Neuron (in vitro differentiated cells): ENCODE measurements around the gene IL36B.

Source experiments
- H2AFZ ChIP-seq: one replicate; pipeline ENCODE4 v1.6.1; 2013; ENCODE audit warnings: low read depth, mild to moderate bottlenecking, inconsistent platforms, low read length, moderate library complexity
- H3K27me3 ChIP-seq: one replicate; pipeline ENCODE4 v1.6.1; 2013; ENCODE audit warnings: low read length; ENCODE audit not compliant: insufficient read depth
- H3K36me3 ChIP-seq: one replicate; pipeline ENCODE4 v1.6.1; 2013; ENCODE audit warnings: low read length; ENCODE audit not compliant: insufficient read depth
- H3K4me1 ChIP-seq: one replicate; pipeline ENCODE4 v1.6.1; 2013; ENCODE audit warnings: low read length; ENCODE audit not compliant: insufficient read depth
- H3K4me3 ChIP-seq: 2 replicates; pipeline ENCODE4 v1.5.1; 2013; ENCODE audit warnings: mild to moderate bottlenecking, low read length, moderate library complexity
- H3K9me3 ChIP-seq: one replicate; pipeline ENCODE4 v1.6.1; 2013; ENCODE audit warnings: low read length

IL36B gene

DNA sequence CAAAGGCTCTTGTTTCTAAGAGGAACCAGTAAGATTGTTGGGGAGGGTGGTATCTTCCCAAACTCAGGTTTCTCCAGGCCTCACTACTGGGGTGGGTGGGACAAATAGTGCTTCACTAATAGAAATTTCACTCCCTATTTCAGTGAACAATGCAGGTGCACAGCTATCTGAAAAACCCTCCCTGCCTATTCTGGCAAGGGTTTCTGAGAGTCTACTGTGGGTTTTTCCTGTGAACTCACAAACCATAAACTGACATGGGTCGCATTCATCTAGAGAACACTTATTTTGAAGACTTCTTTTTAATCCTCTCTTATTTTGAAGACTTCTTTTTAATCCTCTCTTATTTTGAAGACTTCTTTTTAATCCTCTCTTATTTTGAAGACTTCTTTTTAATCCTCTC lies 43.0 kb downstream of the IL36B start:
- H3K4me1 ChIP-seq: peaks cover 10% of the 10 kb centered on the region
- H3K27me3 ChIP-seq: peaks cover 4% of the 10 kb centered on the region
- no peak overlapping the region for H2AFZ ChIP-seq
- H3K4me3 ChIP-seq: no peak overlapping the region
- H3K36me3 ChIP-seq: no peaks in the 10 kb centered on the region
- no peaks in the 10 kb centered on the region for H3K9me3 ChIP-seq

DNA sequence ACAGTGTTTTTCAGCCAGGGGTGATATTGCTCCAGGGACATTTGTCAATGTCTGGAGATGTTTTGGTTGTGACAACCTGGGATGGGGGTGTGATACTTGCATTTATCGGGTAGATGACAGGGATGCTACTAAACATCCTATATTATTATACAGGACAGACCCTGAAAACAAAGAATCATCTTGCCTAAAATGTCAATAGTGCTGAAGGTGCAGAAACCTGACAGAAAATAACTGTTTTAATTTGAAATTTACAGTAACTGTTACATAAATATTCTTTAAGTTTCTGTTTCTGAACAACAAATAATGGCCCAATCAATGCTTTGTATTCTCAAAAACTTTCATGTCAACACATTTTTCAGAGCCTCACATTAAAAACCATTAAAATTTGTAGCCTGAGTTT lies 45.4 kb downstream of the IL36B start:
- H3K4me1 ChIP-seq: peaks cover 4% of the 10 kb centered on the region
- H3K27me3 ChIP-seq: peaks cover 4% of the 10 kb centered on the region
- no peak overlapping the region for H3K4me3 ChIP-seq
- H2AFZ ChIP-seq: no peak overlapping the region
- no peaks in the 10 kb centered on the region for H3K36me3 ChIP-seq
- no peaks in the 10 kb centered on the region for H3K9me3 ChIP-seq

DNA sequence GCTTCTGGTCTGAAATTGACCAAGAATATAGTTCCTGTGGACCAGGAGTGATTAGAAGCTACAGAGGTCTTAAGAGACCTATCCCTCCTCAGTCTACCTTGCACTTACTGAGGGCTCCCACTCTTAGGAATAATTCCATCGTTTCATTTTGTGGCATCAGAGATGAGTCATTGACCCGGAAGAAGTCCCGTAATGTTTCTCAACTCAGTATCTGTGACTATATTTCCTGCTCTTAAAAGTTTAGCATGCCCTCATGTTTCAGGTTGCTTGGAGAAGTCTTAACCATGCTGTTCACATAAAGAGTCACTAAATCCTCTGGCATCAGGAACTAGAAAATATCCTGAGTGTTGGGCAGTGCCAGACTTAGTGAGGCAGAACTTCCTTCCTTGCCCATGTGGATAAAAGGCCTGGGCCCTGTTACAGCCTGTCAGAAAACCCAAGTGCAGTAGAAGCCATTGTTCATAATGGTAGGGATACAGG lies 47.6 kb downstream of the IL36B start, which contains the start of gene IL36A:
TSS of gene IL36A (plus strand) at position 430 of the 480 bp plus-strand sequence. CDS start 413 bp downstream, outside the sequence.
- Histone ChIP-seq H3K27me3 (peaks cover 4% of the 10 kb centered on the region), H2AFZ (no peak within 1 kb of the TSS), H3K4me1 (no peaks in the 10 kb centered on the region), H3K4me3 (no peak within 1 kb of the TSS), H3K36me3 (no peaks in the 10 kb centered on the region), H3K9me3 (peaks cover 2% of the 10 kb centered on the region)

DNA sequence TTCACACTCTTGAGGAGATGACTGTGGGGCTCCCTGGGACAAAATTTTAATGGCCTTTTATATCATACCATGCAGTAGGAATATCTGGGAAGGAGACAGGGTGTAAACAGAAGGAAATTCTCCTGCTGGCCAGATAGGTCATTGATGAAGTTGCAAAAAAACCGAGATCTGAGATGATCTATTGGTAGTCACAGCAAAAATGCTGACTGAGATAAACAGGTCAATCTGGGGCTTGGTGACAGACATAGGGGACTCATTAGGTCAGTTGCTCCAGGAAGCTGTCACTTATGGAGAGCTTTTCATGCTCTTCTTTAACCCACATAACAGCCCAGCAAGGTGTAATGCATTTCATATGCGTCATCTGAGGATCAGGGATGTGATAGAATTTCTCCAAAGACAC lies 50.0 kb downstream of the IL36B start:
- H3K9me3 ChIP-seq: peaks cover 5% of the 10 kb centered on the region

DNA sequence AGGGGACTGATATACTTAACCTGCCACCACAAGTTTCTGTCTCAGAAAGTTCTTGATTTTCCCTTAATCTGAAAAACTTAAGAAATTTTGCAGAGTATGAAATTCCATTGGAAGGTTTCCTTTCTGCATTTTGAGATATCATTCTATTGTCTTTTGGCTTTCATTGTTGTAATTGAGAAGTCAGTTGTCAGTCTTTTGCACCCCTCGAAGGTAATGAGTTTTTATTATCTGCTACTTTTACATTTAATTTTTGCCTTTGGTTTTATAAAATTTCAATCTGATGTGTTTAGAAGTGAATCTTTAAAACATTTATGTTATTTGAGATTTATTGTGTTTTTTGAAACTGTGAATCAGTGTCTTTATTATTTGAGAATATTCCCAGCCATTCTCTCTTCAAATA lies 52.2 kb downstream of the IL36B start:
- Histone ChIP-seq H3K27me3 (peaks cover 2% of the 10 kb centered on the region), H3K36me3 (no peaks in the 10 kb centered on the region)

More for the DNA sequence above, 50.0 kb downstream of the IL36B start:
- H3K4me1 ChIP-seq: no peaks in the 10 kb centered on the region
- peaks cover 4% of the 10 kb centered on the region for H3K27me3 ChIP-seq
- H3K36me3 ChIP-seq: no peaks in the 10 kb centered on the region
- H2AFZ ChIP-seq: no peak overlapping the region
- H3K4me3 ChIP-seq: no peak overlapping the region

DNA sequence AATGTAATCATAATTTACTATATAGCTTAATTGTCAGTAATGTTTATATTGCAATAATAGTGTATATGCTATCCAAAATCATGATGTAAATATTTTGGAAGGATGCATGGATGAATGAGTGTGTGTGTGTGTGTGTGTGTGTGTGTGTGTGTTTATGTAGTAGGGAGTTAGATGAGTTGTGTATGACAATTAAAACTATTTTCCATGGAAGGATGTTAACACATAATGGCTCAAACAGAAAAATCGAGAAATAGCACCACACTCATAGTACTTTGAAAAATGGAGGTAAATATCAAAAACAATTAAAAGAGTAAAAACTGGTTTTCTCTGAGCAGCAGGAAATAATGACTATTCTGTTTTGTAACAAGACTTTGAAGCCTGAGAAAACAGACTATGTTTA lies 55.5 kb downstream of the IL36B start:
- Histone ChIP-seq H3K4me1 (no peaks in the 10 kb centered on the region), H3K27me3 (no peaks in the 10 kb centered on the region), H3K36me3 (no peaks in the 10 kb centered on the region), H2AFZ (no peak overlapping the region), H3K4me3 (no peak overlapping the region), H3K9me3 (peaks cover 5% of the 10 kb centered on the region)

More for the DNA sequence above, 52.2 kb downstream of the IL36B start:
- H2AFZ ChIP-seq: no peak overlapping the region
- no peaks in the 10 kb centered on the region for H3K4me1 ChIP-seq
- no peak overlapping the region for H3K4me3 ChIP-seq
- peaks cover 5% of the 10 kb centered on the region for H3K9me3 ChIP-seq

DNA sequence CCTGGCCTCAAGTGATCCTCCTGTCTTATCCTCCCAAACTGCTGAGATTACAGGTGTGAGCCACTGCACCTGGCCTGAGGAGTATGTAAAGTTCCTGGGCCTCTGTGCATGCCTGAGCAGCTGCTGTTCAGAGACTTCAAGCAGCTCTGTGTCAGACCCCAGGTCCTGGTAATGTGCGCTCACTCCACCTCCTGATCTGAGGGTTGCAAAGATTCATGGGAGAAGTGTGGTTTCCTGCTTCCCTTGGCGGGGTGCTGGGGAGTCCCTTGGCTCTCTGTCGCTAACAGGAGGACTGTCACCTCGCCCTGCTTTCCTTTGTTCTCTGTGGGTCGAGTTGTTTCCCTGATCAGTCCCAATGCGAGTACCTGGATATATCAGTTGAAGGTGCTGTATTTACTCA lies 56.0 kb downstream of the IL36B start:
- Histone ChIP-seq H3K4me3 (no peak overlapping the region), H3K4me1 (no peaks in the 10 kb centered on the region), H2AFZ (no peak overlapping the region), H3K36me3 (no peaks in the 10 kb centered on the region), H3K27me3 (no peaks in the 10 kb centered on the region), H3K9me3 (peaks cover 5% of the 10 kb centered on the region)

DNA sequence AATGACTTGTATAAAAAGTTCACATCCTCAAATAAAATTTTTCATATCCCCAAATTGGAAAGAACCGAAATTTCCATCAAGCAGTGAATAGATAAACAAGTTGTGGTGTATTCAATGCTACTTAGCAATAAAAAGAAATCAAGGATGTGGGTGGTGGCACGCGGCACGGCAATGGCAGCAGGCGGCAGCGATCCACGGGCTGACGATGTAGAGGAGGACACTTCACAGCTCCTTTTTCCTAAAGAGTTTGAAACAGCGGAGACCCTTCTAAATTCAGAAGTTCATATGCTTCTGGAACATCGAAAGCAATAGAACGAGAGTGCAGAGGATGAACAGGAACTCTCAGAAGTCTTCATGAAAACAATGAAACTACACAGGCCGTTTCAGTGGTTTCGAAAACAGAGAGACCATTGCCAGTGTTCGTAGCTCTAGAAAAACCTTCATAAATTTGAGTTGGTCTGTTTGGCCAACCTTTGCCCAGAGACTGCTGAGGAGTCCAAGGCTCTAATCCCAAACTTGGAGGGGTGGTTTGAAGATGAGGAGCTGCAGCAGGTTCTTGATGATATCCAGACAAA lies 57.2 kb downstream of the IL36B start:
- peaks cover 3% of the 10 kb centered on the region for H3K9me3 ChIP-seq
- no peak overlapping the region for H3K4me3 ChIP-seq
- no peaks in the 10 kb centered on the region for H3K36me3 ChIP-seq
- H3K27me3 ChIP-seq: no peaks in the 10 kb centered on the region
- no peak overlapping the region for H2AFZ ChIP-seq
- no peaks in the 10 kb centered on the region for H3K4me1 ChIP-seq

DNA sequence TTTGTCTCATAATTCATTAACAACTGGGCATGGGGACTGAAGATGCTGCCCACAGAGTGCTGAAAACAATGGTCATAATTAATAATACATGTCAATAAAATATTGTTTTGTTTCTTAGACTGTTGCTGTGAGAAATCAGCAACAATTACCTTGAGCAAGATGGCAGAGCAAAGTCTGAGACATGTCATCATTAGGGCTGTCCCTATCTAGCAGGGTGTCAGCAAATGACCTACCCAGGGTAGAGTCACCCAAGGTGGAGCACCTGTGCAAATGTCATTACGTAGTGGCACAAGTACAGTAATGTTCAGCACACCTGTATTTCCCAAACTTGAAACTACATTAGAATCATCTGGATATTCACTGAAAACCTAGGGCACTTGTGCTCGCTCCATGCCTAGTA lies 58.0 kb downstream of the IL36B start:
- H2AFZ ChIP-seq: no peak overlapping the region
- H3K4me3 ChIP-seq: no peak overlapping the region
- peaks cover 3% of the 10 kb centered on the region for H3K9me3 ChIP-seq
- H3K4me1 ChIP-seq: no peaks in the 10 kb centered on the region
- no peaks in the 10 kb centered on the region for H3K36me3 ChIP-seq
- no peaks in the 10 kb centered on the region for H3K27me3 ChIP-seq

DNA sequence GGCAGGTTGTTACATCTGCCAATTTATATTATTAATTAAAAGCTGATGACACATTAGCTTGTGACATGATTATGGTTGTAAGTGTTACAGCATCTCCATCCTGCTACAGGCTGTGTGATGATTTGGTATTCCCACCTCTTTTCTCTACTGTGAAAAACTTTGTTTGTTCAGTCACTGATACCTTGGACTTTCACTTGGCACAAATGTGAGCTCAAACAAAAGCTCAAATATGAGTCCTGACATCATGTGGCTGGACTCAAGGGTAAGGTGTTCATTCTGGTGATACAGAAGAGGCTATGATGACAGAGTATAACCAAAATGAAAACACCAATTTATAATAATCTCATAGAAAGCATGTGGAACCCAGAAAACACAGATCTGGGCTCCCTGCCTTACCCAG lies 58.8 kb downstream of the IL36B start:
- Histone ChIP-seq H3K4me3 (no peak overlapping the region), H2AFZ (no peak overlapping the region), H3K27me3 (no peaks in the 10 kb centered on the region), H3K9me3 (no peaks in the 10 kb centered on the region), H3K36me3 (no peaks in the 10 kb centered on the region), H3K4me1 (no peaks in the 10 kb centered on the region)

DNA sequence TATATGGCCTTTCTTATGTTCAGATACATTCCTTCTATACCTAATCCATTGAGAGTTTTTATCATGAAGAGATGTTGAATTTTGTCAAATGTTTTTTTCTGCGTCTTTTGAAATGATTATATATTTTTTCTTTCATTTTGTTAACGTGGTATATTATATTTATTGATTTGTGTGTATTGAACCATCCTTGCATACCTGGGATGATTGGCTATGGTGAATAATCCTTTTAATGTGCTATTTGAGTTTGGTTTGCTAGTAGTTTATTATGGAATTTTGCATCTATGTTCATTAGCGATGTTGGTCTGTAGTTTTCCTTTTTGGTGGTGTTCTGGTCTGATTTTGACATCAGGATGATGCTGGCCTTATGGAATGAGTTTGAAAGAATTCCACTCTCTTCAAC lies 63.1 kb downstream of the IL36B start:
- Histone ChIP-seq H3K4me1 (no peaks in the 10 kb centered on the region), H3K4me3 (no peak overlapping the region), H2AFZ (no peak overlapping the region), H3K9me3 (no peaks in the 10 kb centered on the region), H3K27me3 (no peaks in the 10 kb centered on the region), H3K36me3 (no peaks in the 10 kb centered on the region)

DNA sequence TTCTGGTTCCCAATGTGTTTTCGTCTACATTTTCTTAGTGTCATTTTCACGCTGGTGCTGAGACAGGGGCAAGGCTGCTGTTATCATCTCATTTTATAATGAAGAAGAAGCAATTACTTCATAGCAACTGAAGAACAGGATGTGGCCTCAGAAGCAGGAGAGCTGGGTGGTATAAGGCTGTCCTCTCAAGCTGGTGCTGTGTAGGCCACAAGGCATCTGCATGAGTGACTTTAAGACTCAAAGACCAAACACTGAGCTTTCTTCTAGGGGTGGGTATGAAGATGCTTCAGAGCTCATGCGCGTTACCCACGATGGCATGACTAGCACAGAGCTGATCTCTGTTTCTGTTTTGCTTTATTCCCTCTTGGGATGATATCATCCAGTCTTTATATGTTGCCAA lies 67.6 kb downstream of the IL36B start:
- no peak overlapping the region for H2AFZ ChIP-seq
- H3K4me3 ChIP-seq: no peak overlapping the region
- no peaks in the 10 kb centered on the region for H3K9me3 ChIP-seq
- no peaks in the 10 kb centered on the region for H3K36me3 ChIP-seq
- peaks cover 16% of the 10 kb centered on the region for H3K27me3 ChIP-seq
- H3K4me1 ChIP-seq: no peaks in the 10 kb centered on the region

DNA sequence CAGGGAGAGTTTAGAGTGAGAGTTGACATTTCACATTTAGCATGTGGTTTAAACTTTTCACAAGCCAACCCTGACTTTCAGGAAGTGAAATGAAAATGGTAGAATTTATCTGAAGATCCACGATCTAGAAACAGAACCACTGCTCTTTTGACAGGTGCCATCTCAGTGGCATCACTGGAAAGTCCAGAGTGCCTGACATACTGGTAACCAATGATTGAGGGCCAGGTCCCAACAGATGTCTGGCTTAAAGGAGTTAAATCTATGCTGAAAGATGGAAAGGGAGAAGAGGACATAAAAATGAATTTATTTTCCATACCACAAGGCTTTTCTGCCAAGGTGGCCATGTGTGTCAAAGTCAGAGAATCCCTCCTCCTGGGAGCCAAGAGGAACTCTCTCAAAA lies 72.1 kb downstream of the IL36B start:
- Histone ChIP-seq H3K4me1 (no peaks in the 10 kb centered on the region), H3K9me3 (no peaks in the 10 kb centered on the region), H3K36me3 (no peaks in the 10 kb centered on the region), H3K27me3 (peaks cover 16% of the 10 kb centered on the region), H3K4me3 (no peak overlapping the region), H2AFZ (no peak overlapping the region)

DNA sequence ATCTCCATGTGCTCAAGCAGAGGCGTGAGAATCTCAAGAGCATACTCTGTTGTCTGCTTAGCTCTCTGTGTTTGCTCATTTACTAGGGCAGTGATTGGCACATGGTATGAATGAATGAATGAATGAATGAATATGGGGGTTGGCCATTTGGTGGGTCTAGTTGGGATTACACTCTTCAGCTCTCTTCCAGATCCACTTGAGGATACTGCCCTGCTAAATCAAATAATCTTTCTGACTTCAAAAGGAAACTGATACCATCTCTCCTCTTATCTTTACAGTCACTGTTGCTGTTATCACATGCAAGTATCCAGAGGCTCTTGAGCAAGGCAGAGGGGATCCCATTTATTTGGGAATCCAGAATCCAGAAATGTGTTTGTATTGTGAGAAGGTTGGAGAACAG lies 72.9 kb downstream of the IL36B start:
- Histone ChIP-seq H3K4me1 (no peaks in the 10 kb centered on the region), H2AFZ (no peak overlapping the region), H3K36me3 (no peaks in the 10 kb centered on the region), H3K9me3 (no peaks in the 10 kb centered on the region), H3K27me3 (peaks cover 16% of the 10 kb centered on the region), H3K4me3 (no peak overlapping the region)
